Activated T-helper 1 cell treated with Interleukin-2 at 50 U/mL for 16 hours (primary cell): ENCODE data around the gene PLA2G3.
A peak's percentile ranks its signal among the peaks of the same experiment; 100 is the strongest.
"Not testable (repeated sequence)": the region's sequence is repeated elsewhere in the genome, so short reads cannot be mapped to it uniquely, and the experiment has no call there.

Experiments
- DNase-seq: peaks from one replicate; pipeline ENCODE4 v3.0.0-alpha.2; 2020; ENCODE audit warnings: low read depth

The PLA2G3 gene

DNA sequence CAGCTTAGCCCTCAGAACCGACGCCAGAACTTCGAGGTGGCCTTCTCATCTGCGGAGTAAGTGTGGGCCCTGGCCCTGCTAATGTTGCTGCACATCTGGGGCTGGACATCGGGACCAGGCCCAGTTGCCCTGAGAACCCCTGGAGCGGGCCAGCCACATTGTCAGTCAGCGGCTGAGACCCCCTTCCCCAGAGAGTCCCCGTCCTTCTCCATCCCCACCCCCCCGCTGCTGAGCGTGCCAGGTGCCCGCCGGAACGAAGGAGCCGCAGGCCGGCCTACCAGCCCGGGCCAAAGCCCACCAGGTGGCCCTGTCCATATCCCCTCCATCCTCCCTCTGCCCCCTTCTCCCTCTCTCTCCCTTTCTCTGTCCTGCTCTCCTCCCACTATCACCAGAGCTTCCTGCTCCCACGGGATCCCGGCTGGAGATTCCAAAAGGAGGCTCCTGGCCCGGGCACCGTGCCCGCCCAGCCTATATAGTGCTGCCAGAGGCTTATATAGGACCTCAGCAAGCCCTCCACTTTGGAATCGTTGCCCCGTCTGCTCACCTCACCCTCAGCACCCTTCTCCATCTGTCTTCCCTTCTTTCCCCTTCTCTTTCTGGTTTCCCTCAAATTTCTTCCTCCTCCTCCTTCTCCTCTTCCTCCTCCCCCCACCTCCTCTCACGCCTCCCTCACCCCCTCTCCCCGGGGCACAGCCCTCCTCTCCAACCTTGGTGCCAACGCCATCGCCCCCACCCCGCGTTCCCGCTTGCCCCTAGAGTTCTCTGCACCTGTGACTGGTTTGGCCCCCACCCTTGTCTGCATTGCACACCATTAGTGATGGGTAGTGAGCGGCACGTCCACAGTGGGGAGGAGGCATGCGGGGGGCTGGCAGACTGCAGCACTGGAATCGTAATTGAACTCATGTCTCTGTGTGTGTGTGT lies 40.2 kb downstream of the PLA2G3 start:
- DNase-seq: no peak

DNA sequence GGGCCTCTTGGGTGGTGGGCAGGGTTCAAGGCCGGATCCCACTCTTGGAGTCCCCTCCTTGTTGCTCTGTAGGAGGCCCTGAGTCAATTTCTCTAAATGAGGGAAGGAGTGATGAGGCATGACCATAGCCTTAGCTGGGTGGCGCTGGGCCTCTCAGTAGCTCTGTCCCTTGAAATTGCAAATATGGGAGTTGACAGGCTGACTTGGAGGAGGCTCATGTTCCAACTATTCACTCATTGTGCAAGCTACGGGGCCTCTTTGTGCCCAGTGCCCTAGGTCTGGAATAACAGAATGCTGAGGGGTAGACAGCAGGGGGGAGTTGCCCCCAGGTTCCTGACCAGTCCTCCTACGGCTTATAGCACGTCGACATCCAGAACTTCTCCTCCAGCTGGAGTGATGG lies 40.9 kb downstream of the PLA2G3 start:
- no peak for DNase-seq

DNA sequence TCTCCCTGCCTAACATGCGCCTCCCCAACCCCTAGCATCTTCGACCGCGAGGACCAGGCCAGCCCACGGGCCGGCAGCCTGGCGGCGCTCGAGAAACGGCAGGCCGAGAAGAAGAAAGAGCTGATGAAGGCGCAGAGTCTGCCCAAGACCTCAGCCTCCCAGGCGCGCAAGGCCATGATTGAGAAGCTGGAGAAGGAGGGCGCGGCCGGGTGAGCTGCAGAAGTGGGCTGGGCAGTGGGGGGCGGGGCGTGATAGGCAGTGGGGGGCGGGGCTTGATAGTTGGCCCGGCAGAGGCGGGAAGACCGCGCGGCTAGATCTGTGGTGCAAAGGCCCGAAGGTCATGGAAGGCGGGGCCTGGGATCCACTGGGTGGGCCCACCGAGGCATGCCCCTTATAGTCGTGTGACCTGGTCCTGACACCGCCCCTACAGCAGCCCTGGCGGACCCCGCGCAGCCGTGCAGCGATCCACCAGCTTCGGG lies 41.6 kb downstream of the PLA2G3 start:
- DNase-seq: no peak

DNA sequence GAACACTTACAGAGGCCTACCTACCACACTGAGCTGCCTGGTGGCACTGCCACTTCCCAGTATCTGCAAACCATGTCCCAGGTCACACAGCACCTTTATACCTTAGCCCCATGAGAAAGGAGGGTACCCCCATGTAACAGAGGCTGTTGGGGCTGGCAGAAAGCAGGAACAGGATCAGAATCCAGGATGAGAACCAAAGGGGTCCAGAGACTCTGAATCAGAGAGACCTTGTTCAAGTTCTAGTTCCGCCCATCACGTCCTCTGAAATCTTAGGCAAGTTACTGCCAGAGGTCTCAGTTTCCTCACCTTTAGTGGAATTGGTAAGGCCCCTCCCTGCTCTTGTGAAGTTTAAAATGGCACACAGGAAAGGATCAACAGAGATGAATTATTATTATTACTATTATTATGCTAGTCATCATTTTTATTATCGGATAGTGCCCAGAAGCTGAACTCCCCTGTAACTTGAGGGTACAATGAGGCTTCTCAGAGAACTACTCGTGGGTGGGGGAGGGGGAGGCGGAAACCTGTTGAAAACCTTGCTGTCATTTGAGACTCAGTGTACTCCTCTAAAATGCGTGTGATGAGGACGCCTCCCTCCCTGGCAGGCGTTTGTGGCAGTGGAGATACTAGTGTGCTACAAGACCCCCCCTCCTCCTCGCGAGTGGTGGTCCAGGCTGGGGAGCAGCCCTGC lies 42.2 kb downstream of the PLA2G3 start:
- DNase-seq: no peak

DNA sequence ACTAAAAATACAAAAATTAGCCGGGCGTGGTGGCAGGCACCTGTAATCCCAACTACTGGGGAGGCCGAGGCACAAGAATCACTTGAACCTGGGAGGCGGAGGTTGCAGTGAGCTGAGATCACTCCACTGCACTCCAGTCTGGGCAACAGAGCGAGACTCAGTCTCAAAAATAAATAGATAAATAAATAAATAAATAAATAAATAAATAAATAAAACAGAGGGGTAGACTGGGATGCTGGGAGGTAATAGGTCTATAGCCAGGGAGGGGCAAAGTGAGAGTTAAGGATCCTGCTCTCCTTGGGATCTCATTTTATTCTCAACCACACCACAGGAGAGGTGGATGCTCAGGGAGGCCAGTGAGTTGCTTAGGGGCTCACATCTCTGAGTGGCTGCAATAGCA lies 42.8 kb downstream of the PLA2G3 start:
- DNase-seq: not testable (repeated sequence)

DNA sequence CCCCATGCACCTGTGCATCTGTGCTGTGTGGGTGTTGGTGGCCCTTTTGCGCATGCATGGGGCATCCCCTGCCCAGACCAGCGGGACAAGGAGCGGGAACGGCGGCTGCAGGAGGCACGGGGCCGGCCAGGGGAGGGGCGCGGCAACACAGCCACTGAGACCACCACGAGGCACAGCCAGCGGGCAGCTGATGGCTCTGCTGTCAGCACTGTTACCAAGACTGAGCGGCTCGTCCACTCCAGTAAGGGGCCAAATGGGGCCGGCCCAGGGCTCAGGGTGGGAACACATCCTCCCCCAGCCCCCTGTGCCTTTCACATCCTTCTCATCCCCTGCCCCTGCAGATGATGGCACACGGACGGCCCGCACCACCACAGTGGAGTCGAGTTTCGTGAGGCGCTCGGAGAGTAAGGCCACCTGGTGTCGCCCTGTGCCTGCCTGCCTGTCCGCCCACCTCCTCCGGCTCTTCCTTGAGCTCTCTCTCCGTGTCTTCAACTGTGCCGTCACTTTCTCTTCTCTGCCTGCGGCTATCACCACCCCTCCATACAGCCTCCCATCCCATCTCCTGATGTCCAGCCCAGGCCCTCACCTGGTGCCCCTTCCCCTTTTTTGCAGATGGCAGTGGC lies 43.5 kb downstream of the PLA2G3 start:
- DNase-seq: no peak

DNA sequence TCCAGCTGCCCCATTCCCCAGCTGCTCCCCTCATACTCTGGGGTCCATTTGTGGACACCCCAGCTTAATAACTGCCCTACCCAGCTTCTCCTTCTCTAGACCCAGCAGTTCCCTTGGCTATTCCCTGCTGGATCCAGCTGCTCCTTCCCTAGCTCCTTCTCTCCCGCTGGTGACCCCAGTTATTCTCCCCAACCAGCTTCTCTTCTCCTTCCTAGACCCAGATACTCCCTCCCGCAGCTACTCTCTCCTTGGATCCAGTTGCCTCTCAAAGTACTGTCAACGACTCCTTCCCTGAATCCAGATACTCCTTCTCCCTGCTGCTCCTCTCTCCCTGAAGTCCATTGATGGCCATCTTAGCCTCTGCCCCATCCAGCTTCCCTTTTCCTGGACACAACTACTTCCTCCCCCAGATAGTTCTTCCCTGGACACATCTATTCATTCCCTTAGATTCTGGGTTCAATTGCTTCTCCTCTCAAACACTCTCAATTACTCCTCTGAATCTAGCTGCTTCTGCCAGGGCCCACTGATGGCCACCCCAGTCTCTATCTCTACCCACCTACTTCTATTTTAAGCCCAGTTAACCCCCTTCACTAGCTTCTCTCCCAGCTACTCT lies 44.6 kb downstream of the PLA2G3 start:
- DNase-seq: no peak

DNA sequence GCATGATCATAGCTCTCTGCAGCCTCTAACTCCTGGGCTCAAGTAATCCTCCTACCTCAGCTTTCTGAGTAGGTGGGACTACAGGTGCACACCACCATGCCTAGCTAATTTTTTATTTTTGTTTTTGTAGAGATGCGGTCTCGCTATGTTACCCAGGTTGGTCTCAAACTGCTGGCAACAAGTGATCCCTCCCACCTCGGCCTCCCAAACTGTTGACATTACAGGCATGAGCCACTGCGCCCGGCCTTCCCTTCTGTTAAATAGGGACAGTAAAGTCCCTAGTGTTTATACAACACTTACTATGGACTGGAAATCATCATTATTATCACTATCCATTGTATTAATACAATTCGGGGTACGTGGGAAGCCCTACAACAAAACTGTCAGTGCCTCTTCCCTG lies 45.6 kb downstream of the PLA2G3 start:
- DNase-seq: no peak

DNA sequence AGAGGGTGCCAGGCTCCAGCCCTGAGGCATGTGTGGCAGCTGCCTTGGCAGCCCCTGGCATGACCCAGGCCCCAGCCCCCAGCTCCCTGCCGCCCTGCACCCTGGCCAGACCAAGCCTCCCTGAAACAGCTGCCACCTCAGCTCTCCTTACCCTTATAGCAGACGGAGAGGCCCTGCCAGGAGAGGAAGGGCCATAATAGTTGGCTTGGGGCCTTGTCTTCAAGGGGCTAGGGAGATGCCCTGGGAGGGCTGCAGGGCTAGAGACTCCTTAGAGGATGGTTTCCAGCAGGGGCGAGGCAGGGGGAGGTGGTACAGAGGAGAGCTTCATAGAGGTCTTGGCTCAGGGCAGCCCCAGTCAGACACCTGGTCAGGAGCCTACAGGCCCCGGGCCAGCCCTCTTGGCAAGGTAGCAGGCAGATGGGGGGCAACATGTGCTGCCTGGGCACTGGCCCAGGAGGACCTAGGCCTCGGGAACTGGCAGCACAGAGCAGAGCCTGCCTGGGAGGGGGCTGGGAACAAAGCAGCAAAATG lies 46.2 kb downstream of the PLA2G3 start:
- no peak for DNase-seq

DNA sequence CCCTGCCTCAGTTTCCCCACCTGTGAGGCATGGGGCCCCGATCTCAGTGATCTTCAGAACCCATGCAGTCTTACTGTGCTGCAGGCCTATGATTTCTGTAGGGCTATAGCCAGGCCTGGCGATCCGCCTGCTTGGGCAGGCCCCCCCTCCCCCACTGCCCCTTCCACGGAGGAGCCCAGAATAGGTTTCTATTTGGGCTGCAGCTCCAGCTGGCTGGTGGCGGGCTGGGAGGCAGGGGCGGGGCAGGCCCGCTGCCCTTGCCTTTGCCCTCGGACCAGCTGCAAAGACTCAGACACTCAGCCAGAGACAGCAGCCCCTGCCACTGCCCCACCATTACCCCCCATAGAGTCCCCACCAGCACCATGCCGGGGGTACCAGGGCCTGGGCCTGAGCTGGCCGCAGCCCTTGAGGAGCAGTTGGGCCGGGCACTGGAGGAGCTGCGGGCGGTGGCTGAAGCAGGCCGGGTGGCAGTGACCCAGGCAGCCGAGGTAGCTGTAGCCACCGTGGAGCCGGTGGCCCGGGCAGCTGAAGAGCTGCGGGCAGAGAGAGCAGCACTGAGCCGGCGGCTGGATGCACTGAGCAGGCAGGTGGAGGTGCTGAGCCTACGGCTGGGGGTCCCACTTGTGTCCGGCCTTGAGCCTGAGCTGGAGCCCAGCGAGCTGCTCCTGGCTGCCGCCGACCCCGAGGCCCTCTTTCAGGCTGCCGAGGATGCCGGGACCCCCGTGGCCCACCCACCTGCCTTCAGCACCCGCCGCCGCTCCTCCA lies 47.0 kb downstream of the PLA2G3 start:
- no peak for DNase-seq

DNA sequence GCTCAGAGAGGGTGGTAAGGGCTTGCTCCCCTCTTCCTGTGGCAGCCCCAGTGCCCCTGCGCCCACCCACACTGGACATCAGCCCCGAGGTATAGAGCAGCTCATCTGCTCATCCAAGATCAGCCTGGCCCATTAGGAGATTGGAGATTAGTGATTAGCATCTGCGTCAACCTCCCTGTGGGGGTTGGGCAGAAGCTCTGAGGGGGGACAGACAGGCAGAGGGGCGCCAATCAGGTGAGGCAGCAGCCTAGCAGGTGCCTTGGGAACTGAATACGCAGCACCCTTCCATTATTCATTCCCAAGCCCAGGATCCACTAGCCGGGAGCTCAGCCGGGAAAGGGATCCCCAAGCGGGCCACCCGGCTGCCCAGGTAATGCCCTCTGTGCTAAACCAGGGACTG lies 48.1 kb downstream of the PLA2G3 start:
- no peak for DNase-seq

DNA sequence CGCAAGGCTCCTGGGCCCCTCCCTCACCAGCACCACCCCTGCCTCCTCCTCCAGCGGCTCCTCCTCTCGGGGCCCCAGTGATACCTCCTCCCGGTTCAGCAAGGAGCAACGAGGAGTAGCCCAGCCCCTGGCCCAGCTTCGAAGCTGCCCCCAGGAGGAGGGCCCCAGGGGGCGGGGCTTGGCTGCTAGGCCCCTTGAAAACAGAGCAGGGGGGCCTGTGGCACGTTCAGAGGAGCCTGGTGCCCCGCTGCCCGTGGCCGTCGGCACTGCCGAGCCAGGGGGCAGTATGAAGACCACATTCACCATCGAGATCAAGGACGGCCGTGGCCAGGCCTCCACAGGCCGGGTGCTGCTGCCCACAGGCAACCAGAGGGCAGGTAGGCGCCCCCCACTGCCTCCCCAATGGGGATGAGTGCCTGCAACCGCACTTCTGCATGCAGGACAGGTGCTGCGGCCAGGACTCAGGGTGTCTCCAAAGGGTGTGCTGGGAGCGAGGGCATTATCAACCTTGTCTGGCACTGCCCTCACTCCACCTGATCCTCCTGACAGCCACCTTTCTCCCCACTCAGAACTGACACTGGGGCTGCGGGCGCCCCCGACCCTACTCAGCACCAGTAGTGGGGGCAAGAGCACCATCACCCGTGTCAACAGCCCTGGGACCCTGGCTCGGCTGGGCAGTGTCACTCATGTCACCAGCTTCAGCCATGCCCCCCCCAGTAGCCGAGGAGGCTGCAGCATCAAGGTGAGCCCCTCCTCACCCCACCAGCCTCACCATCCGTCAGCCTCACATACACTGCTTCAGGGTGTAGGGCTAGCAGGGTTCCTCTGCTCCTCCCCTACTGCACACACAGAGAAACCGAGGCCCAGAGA lies 49.0 kb downstream of the PLA2G3 start:
- DNase-seq: no peak

DNA sequence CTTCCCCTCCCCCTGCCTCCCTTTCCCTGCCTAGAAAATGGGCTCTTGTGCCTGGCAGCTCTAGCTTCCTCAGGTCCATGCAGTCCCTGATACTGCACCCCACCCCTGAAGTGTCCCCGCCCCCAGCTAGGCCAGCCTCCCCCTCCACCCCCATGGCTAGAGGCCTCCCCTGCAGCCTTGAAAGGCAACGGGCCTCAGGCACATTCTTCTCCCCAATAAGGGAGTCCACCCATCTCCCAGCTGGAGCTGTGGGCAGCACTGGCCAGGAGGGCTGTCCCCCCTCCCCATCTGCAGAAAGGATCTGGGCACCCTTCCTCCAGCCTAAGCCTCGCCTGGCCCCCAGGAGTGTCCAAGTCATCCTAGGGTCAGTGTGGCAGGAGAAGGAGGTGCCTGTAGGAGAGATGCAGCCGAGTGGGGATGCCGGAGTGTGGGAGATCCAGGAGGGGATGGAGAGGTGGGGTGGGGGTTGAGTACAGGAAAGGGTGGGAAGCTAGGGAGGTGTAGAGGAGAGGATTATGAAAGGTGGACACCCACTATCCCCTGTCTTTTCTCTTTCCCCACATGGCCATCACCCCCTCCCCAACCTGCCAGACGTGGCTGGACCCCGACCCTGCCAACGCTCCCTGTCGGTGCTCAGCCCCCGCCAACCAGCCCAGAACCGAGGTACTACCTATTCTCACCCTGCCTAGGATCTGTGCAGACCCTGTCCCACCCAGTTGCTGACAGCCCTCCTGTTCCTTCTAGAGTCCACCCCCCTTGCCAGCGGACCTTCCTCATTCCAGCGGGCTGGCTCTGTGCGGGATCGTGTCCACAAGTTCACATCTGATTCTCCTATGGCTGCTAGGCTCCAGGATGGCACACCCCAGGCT lies 49.9 kb downstream of the PLA2G3 start:
- DNase-seq: no peak

DNA sequence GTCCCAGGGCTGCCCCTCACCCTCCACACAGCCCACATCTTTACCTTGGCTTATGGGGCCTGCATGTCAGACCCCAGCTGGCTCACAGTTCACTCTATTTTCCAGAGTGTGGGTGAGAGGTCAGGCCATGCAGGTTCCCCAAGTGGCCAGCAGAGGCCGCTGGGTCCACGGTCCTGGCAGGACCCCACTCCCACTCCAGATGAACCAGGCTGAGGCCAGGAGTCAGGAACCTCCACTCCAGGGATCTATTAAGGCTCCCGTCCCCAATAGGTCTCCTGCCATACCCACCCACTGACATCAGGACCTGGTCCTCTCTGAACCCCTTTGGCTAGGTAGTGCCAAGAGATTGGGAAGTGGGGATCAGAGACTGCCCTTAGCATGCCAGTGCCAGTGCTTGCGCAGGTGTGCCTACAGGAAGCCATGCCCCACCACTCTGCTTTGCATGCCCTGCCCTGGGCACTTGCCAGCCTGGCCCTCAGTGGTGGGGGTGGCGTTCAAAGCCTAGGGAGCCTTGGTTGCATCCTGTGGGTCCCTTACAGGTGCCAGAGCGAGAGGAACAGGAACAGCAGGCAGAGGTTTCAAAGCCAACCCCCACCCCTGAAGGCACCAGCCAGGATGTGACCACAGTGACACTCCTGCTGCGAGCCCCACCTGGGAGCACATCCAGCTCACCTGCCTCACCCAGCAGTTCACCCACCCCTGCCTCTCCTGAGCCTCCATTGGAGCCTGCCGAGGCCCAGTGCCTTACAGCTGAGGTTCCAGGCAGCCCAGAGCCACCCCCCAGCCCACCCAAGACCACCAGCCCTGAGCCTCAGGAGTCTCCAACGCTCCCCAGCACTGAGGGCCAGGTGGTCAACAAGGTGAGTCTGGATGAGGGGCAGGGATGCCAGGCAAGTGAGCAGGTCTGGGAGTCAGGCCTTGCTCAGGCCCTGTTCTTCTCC lies 50.9 kb downstream of the PLA2G3 start:
- DNase-seq: peak; percentile 23

DNA sequence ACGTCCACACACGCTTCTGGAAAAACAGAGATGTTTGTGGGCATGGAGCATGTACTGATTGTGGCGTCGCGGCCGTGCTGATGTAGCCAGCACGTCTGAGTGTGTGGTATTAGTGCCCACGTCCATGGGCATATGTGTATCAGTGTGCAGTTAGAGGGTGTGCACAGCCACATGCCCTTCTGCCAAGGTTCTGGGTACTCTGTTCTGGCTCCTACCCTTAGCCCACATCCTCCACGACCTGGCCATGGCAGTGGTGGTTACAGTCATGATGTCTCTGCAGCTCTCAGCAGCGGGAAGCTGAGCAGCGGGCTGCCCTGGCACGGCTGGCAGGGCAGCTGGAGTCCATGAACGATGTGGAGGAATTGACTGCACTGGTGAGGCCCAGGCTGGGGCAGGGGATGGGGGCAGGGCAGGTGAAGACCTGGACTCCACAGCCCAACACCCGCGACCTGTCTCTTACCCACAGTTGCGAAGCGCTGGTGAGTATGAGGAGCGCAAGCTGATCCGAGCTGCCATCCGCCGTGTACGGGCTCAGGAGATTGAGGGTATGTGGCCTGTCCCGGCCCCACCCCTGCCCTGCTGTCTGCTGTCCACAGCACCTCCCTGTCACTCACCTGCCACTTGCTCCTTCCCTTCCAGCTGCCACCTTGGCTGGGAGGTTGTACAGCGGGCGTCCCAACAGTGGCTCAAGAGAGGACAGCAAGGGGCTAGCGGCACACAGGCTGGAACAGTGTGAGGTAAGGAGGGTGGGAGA lies 51.9 kb downstream of the PLA2G3 start:
- no peak for DNase-seq

DNA sequence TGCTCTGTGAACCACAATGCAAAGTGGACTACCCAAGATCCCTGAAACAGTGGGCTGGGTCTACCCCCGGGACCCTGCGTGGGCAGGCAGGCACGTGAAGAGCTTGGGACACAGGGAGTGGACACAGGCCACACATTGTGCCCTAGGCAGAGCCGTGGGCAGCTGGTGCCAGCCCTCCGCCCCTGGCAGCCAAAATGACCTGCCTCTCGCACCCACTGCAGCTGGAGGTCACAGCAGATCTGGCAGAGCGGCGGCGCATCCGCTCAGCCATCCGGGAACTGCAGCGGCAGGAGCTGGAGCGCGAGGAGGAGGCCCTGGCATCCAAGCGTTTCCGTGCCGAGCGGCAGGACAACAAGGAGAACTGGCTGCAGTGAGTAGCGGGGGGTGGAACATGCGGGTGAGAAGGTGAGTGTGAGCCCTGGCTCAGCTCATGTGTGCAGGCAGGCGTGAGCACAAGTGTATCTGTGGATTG lies 52.5 kb downstream of the PLA2G3 start:
- no peak for DNase-seq

DNA sequence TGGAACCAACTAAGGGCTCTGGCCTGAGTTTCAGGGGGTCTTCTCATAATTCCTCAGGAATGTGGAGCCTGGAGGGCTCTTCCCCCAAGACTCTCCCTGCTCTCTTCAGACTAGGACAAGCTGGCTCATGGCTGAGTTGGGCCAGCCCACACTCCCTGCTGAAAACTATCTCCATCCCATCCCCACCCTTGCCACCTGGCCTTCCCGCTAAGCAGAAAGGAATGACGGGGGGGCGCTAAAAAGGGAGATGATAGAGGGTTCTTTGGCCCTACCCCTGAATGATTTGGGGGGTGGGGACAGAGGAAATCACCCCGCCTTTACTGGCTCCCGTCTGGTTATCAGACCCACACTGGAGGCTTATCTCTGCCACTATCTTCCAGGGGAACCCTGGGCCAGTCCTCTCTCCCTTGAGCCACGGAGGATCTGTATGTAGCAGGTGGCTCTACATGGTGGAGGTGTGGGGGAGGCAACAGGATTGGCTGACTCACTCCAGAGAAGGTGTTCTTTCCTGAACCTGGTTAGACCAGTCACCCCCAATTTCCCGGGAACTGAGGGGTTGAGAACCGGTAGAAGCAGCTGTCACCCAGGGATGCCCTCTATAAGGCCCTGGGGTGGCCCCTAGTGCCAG lies 53.5 kb downstream of the PLA2G3 start:
- DNase-seq: no peak
